Activated naive CD4-positive, alpha-beta T cell treated with anti-CD3 and anti-CD28 coated beads, Interleukin-2, amount 50 U/mL, for 24 hours (primary cell): ENCODE measurements around the gene DHX16.
A peak's percentile ranks its signal among the peaks of the same experiment; 100 is the strongest.
"Not testable (repeated sequence)": the region's sequence is repeated elsewhere in the genome, so short reads cannot be mapped to it uniquely, and the experiment has no call there.

Source experiments
- H3K27ac Mint-ChIP-seq: one replicate; pipeline ENCODE4 v1.8.0; 2021; ENCODE audit warnings: mild to moderate bottlenecking, mixed read lengths
- H3K27me3 Mint-ChIP-seq: one replicate; pipeline ENCODE4 v1.8.0; 2021; ENCODE audit warnings: mixed read lengths
- H3K36me3 Mint-ChIP-seq: one replicate; pipeline ENCODE4 v1.8.0; 2021; ENCODE audit warnings: mixed read lengths
- H3K4me1 Mint-ChIP-seq: one replicate; pipeline ENCODE4 v1.8.0; 2021; ENCODE audit warnings: mixed read lengths
- H3K4me3 Mint-ChIP-seq: one replicate; pipeline ENCODE4 v1.8.0; 2021; ENCODE audit warnings: mild to moderate bottlenecking, mixed read lengths
- H3K9me3 Mint-ChIP-seq: one replicate; pipeline ENCODE4 v1.8.0; 2021; ENCODE audit warnings: mixed read lengths

Gene DHX16

GRCh38 chr6:30686009-30686907 lies 13.5 kb upstream of the DHX16 start, which contains the start of gene PPP1R18:
Gene PPP1R18, minus strand, starts transcription at chr6:30686645. Its CDS starts 627 bp downstream, at chr6:30686018.
- H3K27me3 Mint-ChIP-seq = no peaks in the 10 kb centered on the region
- H3K27ac Mint-ChIP-seq = peak within 1 kb of the TSS; percentile 93
- H3K9me3 Mint-ChIP-seq = no peaks in the 10 kb centered on the region
- H3K36me3 Mint-ChIP-seq = peaks cover 21% of the 10 kb centered on the region
- H3K4me3 Mint-ChIP-seq = peak within 1 kb of the TSS; percentile 91
- peaks cover 41% of the 10 kb centered on the region for H3K4me1 Mint-ChIP-seq

- Mint-ChIP-seq H3K4me1 (peaks cover 40% of the 10 kb centered on the region), H3K27me3 (no peaks in the 10 kb centered on the region), H3K27ac (peak overlapping the region; percentile 90), H3K4me3 (peak overlapping the region; percentile 91), H3K36me3 (peaks cover 25% of the 10 kb centered on the region), H3K9me3 (no peaks in the 10 kb centered on the region)
Observed at GRCh38 chr6:30685157-30686008, 12.6 kb upstream of the DHX16 start.

- Mint-ChIP-seq H3K9me3 (no peaks in the 10 kb centered on the region), H3K27me3 (no peaks in the 10 kb centered on the region), H3K4me1 (peaks cover 40% of the 10 kb centered on the region), H3K4me3 (peak overlapping the region; percentile 91), H3K36me3 (peaks cover 26% of the 10 kb centered on the region), H3K27ac (peak overlapping the region; percentile 96)
Observed at GRCh38 chr6:30684386-30685156, 11.8 kb upstream of the DHX16 start.

- H3K27ac Mint-ChIP-seq = peak overlapping the region; percentile 96
- H3K27me3 Mint-ChIP-seq = no peaks in the 10 kb centered on the region
- H3K36me3 Mint-ChIP-seq = peaks cover 30% of the 10 kb centered on the region
- H3K4me1 Mint-ChIP-seq = peaks cover 40% of the 10 kb centered on the region
- no peaks in the 10 kb centered on the region for H3K9me3 Mint-ChIP-seq
- H3K4me3 Mint-ChIP-seq = peak overlapping the region; percentile 91
Observed at GRCh38 chr6:30683980-30684338, 11.2 kb upstream of the DHX16 start.

- H3K27ac Mint-ChIP-seq = peak overlapping the region; percentile 96
- H3K4me3 Mint-ChIP-seq = peak overlapping the region; percentile 91
- no peaks in the 10 kb centered on the region for H3K9me3 Mint-ChIP-seq
- H3K4me1 Mint-ChIP-seq = peaks cover 39% of the 10 kb centered on the region
- peaks cover 32% of the 10 kb centered on the region for H3K36me3 Mint-ChIP-seq
- H3K27me3 Mint-ChIP-seq = no peaks in the 10 kb centered on the region
Observed at GRCh38 chr6:30683183-30683979, 10.6 kb upstream of the DHX16 start.

GRCh38 chr6:30682143-30683117 lies 9.6 kb upstream of the DHX16 start:
- H3K4me1 Mint-ChIP-seq = peaks cover 30% of the 10 kb centered on the region

GRCh38 chr6:30681766-30682142 lies 8.9 kb upstream of the DHX16 start:
- peak overlapping the region; percentile 91 for H3K4me3 Mint-ChIP-seq
- peaks cover 32% of the 10 kb centered on the region for H3K36me3 Mint-ChIP-seq
- H3K27ac Mint-ChIP-seq = peak overlapping the region; percentile 96
- no peaks in the 10 kb centered on the region for H3K27me3 Mint-ChIP-seq
- peaks cover 30% of the 10 kb centered on the region for H3K4me1 Mint-ChIP-seq
- no peaks in the 10 kb centered on the region for H3K9me3 Mint-ChIP-seq

More at GRCh38 chr6:30682143-30683117, 9.6 kb upstream of the DHX16 start:
- Mint-ChIP-seq H3K27me3 (no peaks in the 10 kb centered on the region), H3K27ac (peak overlapping the region; percentile 96), H3K36me3 (peaks cover 32% of the 10 kb centered on the region), H3K9me3 (no peaks in the 10 kb centered on the region), H3K4me3 (peak overlapping the region; percentile 91)

- Mint-ChIP-seq H3K9me3 (no peaks in the 10 kb centered on the region), H3K4me3 (peak overlapping the region; percentile 91), H3K27me3 (no peaks in the 10 kb centered on the region), H3K27ac (peak overlapping the region; percentile 88), H3K36me3 (peaks cover 35% of the 10 kb centered on the region), H3K4me1 (peaks cover 37% of the 10 kb centered on the region)
Observed at GRCh38 chr6:30679765-30680535, 7.1 kb upstream of the DHX16 start.

GRCh38 chr6:30678964-30679726 lies 6.3 kb upstream of the DHX16 start:
- peaks cover 33% of the 10 kb centered on the region for H3K36me3 Mint-ChIP-seq
- peak overlapping the region; percentile 89 for H3K27ac Mint-ChIP-seq
- H3K27me3 Mint-ChIP-seq = no peaks in the 10 kb centered on the region
- peak overlapping the region; percentile 91 for H3K4me3 Mint-ChIP-seq
- H3K4me1 Mint-ChIP-seq = peaks cover 37% of the 10 kb centered on the region
- H3K9me3 Mint-ChIP-seq = no peaks in the 10 kb centered on the region

- no peaks in the 10 kb centered on the region for H3K27me3 Mint-ChIP-seq
- H3K27ac Mint-ChIP-seq = peak overlapping the region; percentile 83
- H3K9me3 Mint-ChIP-seq = no peaks in the 10 kb centered on the region
- H3K4me1 Mint-ChIP-seq = peaks cover 45% of the 10 kb centered on the region
- H3K4me3 Mint-ChIP-seq = no peak overlapping the region
- peaks cover 21% of the 10 kb centered on the region for H3K36me3 Mint-ChIP-seq
Observed at GRCh38 chr6:30676660-30677285, 4.0 kb upstream of the DHX16 start.

GRCh38 chr6:30670760-30671527 lies 1.9 kb downstream of the DHX16 start:
- Mint-ChIP-seq H3K27ac (peak overlapping the region; percentile 84), H3K4me1 (peaks cover 48% of the 10 kb centered on the region), H3K9me3 (no peaks in the 10 kb centered on the region), H3K4me3 (peak overlapping the region; percentile 90), H3K27me3 (no peaks in the 10 kb centered on the region), H3K36me3 (peaks cover 10% of the 10 kb centered on the region)

GRCh38 chr6:30666300-30666699 lies 6.5 kb downstream of the DHX16 start:
- peak overlapping the region; percentile 79 for H3K27ac Mint-ChIP-seq

More at GRCh38 chr6:30666300-30666699, 6.5 kb downstream of the DHX16 start:
- not testable (repeated sequence) for H3K27me3 Mint-ChIP-seq, H3K9me3 Mint-ChIP-seq
- peaks cover 36% of the 10 kb centered on the region for H3K4me1 Mint-ChIP-seq
- H3K36me3 Mint-ChIP-seq = peaks cover 22% of the 10 kb centered on the region
- H3K4me3 Mint-ChIP-seq = peak overlapping the region; percentile 11
